Heart left ventricle (tissue), 16 donors: ENCODE measurements around the gene FAM217B. TPM values are rescaled to one million over a fixed set of nuclear protein-coding genes. Genes with fewer than 3 reads are reported as not detected.
A peak's percentile ranks its signal among the peaks of the same experiment; 100 is the strongest.

ENCODE experiments used
- ATAC-seq, 4 donors: fragments of 200-7000 bp; cut with Tn5 transposase; one replicate each; pipeline ENCODE4 v1.9.1; 2020 to 2022; ENCODE audit warnings: moderate library complexity in 4 of 4, mild to moderate bottlenecking in 3 of 4, moderate number of reproducible peaks in 1 of 4
- DNase-seq, 5 donors: peaks; one replicate each; pipeline ENCODE4 v3.0.0-alpha.2; 2020
- H3K27ac ChIP-seq, 12 donors: fragments of 200-600 bp; sonication (generic) in 4 of 12; one replicate each; pipeline versions ENCODE4 v1.5.0 to v1.8.0; 2016 to 2022; ENCODE audit warnings: mild to moderate bottlenecking in 2 of 12
- H3K27me3 ChIP-seq, 9 donors: fragments of 200-600 bp; sonication (generic) in 2 of 9; one replicate each; pipeline versions ENCODE4 v1.5.1 to v1.8.0; 2016 to 2022; ENCODE audit warnings: mild to moderate bottlenecking in 3 of 9
- H3K36me3 ChIP-seq, 9 donors: fragments of 200-600 bp; sonication (generic) in 2 of 9; one replicate each; pipeline versions ENCODE4 v1.5.0 to v1.8.0; 2018 to 2022; ENCODE audit warnings: mild to moderate bottlenecking in 2 of 9
- H3K4me1 ChIP-seq, 12 donors: fragments of 200-600 bp; sonication (generic) in 4 of 12; one replicate each; pipeline versions ENCODE4 v1.5.0 to v1.8.0; 2016 to 2022; ENCODE audit warnings: mild to moderate bottlenecking in 3 of 12
- H3K4me3 ChIP-seq, 12 donors: fragments of 200-600 bp; sonication (generic) in 4 of 12; one replicate each; pipeline versions ENCODE4 v1.5.0 to v1.8.0; 2017 to 2022; ENCODE audit warnings: mild to moderate bottlenecking in 9 of 12, moderate library complexity in 4 of 12
- H3K9me3 ChIP-seq, 12 donors: fragments of 200-600 bp; sonication (generic) in 4 of 12; one replicate each; pipeline versions ENCODE4 v1.5.0 to v1.8.0; 2016 to 2022; ENCODE audit warnings: mild to moderate bottlenecking in 1 of 12
- CTCF ChIP-seq, 12 donors: fragments of 200-600 bp; sonication (generic) in 4 of 12; IDR thresholded peaks; one replicate each; pipeline versions ENCODE4 v1.5.0 to v1.8.0; 2018 to 2022; ENCODE audit warnings: antibody characterized with exemption in 12 of 12, mild to moderate bottlenecking in 5 of 12
- POLR2A ChIP-seq, 2 donors: fragments of 450-650 bp; IDR thresholded peaks; one replicate each; pipeline ENCODE4 v1.6.1; 2017; ENCODE audit warnings: antibody characterized with exemption in 2 of 2, mild to moderate bottlenecking in 2 of 2, moderate library complexity in 2 of 2
- WGBS, 4 donors: extraction: QIAGEN DNeasy Blood & Tissue Kit in 2 of 4; methylation state at CpG; one replicate each; pipeline versions ENCODE4 v1.1.5 to v1.1.7; 2013 to 2018; 5-methylcytosine and 5-hydroxymethylcytosine counted together
- intact Hi-C, 10 donors: fragments of 100-400 bp; cut with DNase I; formaldehyde crosslinking; loops; one replicate each; pipeline versions ENCODE4 v1.11.1 to v1.14.2; 2022
- polyA plus RNA-seq, 2 donors: library from polyadenylated mRNA; stranded (reverse); fragments of 200-250 nt; gene quantifications; one replicate each; pipeline ENCODE4 v1.2.3, GENCODE V29; 2013
- total RNA-seq, 9 donors: library from RNA; depleted of rRNA in 2 of 9; stranded (reverse); fragments of >200 nt in 2 of 9; fragmentation: NEBNext Ultra II Directional in 3 of 9; extraction: Animal tissue kit (Norgen Biotek cat#: 25700) in 3 of 9; gene quantifications; one replicate each; pipeline versions ENCODE4 v1.1.0 to v1.2.4, GENCODE V29; 2016 to 2023
- donor health status: ischemic (EF 13 %, LVEDD 7.1; RV severe dilation, severe dysfunction).
- donor health status: healthy with polysubstance abuse.
- donor health status: DM: no; HTN: yes; CAD: no.
- donor health status: DM: no; HTN: no; CAD: no.
- donor health status: ischemic (EF 25% LVEDD 6.9; RV normal size, moderate dysfunction).
- donor health status: ischemic (EF 25% LVEDD 5.7; RV mildly dilated, moderate dysfunction).
- donor health status: healthy.
- donor health status: DM: yes; HTN: yes; CAD: no.
- donor health status: ischemic (EF 35%, LVEDD 5.7; RV mildly dilated, moderate dysfunction).
- donor health status: nonischemic (EF 11% LVEDD 7.7; RV severe dilation, severe dysfunction).
- donor health status: DM: yes; HTN: yes; CAD: no.
- donor health status: PGD.
- donor health status: ischemic (EF 29% LVEDD 5.4; RV normal size, mild dysfunction).
- donor health status: nonischemic (EF 23%, LVEDD 6.1; RV moderate dilation, normal function).

FAM217B gene
- total and polyA plus RNA-seq, 11 donors = 5.8 to 38.0 (median 24.7) TPM

DNA sequence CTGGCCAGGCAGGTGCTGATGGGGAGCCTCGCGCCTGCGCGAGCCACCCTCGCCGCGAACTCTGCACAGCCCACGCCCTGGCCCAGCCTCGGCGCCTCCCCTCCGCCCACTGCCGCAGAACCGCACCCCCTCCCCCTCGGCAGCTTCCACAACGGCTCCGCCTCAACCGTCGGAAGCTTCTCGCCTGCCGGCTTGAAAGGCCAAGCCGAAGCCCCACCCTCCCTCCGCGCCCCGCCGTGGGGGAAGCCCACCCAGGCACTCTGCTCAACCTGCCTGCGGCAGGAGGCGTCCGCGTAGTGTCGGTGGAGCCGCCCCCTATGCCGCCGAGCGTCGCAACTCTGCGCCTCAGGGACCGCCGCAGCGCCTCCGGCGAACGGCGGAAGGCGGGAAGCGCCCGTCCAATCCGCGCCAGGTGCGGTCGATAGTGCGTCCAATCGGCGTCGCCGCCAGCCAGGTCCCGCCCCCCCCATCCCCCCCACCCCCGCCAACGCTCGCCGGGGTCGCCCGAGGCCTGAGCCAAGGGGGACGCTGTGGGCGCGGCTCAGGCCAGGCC, 6.8 kb upstream of the FAM217B start, which contains the start of gene SYCP2:
TSS of gene SYCP2 (minus strand) at position 342 of the 553 bp plus-strand sequence. CDS start 11,224 bp downstream, outside the sequence.
- DNase-seq (peak; percentile 69 to 84 (median 74)), ATAC-seq (peak; percentile 41 to 84 (median 78))
- Histone ChIP-seq H3K27ac (peak within 1 kb of the TSS; percentile 43 to 91 (median 84)), H3K9me3 (no peaks in the 10 kb centered on the region), H3K27me3 (no peaks in the 10 kb centered on the region), H3K4me1 (peaks cover 0 to 41% (median 28%) of the 10 kb centered on the region in 12 donors), H3K36me3 (peaks cover 0 to 5% (median 0%) of the 10 kb centered on the region in 9 donors), H3K4me3 (peak within 1 kb of the TSS; percentile 66 to 87 (median 76))
- WGBS, 4 donors = 18 to 40% (median 29%) methylated on average over 27 to 65 of the region's 65 CpGs
- intact Hi-C loops = loop anchor here in 1 of 10 donors (10.0 kb wide), 1 partner anchor 149 kb away; no protein-coding TSS in a partner anchor
- TF ChIP-seq POLR2A (IDR thresholded peaks at IDR 0.05) (no peak), CTCF (IDR thresholded peaks at IDR 0.05) (no peak)

DNA sequence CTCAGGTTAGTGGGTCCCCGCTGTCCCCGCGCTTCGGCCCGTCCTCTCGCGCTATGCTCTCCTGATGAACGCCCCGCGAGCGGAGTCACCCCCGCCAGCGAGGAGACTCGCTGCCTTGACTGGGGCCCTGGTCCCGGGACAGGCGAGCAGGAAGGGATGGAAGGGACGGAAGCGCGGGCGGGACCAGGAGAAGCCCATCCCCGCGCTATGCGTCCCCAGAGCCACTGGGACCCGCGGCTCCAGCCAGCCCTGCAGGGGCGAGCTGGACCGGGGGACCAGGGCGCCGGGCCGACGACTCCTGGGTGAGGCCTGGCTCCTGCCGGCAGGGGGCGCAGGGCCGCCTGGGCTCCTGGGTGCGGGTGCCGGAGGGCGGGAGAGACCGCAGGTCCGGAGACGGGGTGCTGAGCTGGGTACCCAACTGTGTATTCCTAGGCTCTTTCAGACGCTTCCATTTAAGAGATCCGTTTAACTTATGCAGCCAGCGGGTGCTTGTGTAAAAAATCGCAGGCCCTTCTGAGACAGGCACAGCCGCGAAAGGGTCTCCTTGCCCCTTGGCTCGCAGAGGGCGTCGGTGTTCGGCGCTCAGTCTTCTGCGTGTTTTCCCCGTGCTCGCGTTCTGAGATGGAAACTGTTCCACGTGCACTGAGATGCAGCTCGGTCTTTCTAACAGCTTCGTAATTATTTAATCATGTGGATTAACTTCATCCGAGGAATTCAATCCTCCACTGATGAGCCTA, 6.2 kb upstream of the FAM217B start:
- no peaks in the 10 kb centered on the region for H3K9me3 ChIP-seq
- peak overlapping the region; percentile 66 to 87 (median 76) for H3K4me3 ChIP-seq
- DNase-seq (peak; percentile 84 to 92 (median 86)), ATAC-seq (peak; percentile 57 to 90 (median 90))
- intact Hi-C loops = loop anchor here in 1 of 10 donors (10.0 kb wide), 1 partner anchor 149 kb away; no protein-coding TSS in a partner anchor
- TF ChIP-seq CTCF (IDR thresholded peaks at IDR 0.05) = peak; percentile 93 to 99 (median 97)
- peak in 1 of 2 donors; percentile 30 for TF ChIP-seq POLR2A (IDR thresholded peaks at IDR 0.05)
- peaks cover 0 to 48% (median 34%) of the 10 kb centered on the region in 12 donors for H3K4me1 ChIP-seq
- no peaks in the 10 kb centered on the region for H3K27me3 ChIP-seq
- WGBS, 4 donors = 1 to 3% (median 2%) methylated on average over 31 to 59 of the region's 59 CpGs
- H3K27ac ChIP-seq = peak overlapping the region; percentile 43 to 91 (median 84)
- peaks cover 0 to 5% (median 0%) of the 10 kb centered on the region in 9 donors for H3K36me3 ChIP-seq

DNA sequence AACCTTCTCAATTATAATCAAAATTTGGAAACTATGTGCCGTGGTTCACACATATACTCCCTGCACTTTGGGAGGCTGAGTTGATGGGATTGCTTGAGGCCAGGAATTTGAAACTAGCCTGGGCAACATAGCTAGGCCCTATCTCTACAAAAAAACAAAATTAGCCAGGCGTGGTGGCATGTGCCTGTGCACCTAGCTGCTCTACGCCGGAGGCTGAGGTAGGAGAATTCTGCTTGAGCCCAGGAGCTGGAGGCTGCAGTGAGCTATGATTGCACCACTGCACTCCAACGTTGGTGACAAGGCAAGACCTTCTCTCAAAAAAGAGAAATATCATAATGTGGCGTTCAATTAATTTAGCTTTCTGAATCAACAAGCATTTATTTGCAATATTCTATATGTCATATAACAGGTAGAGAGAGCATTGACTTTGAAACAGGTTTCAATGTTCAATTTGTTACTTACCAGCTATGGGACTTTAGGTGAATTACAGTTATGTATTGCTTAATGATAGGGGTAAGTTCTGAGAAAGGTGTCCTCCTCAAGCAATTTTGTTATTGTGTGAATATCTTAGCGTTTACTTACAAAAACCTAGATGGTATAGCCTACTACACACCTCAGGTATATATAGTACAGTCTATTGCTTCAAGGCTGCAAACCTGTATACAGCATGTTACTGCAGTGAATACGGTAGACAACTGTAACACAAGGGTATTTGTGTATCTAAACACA, 4.6 kb upstream of the FAM217B start:
- TF ChIP-seq CTCF (IDR thresholded peaks at IDR 0.05) (no peak), POLR2A (IDR thresholded peaks at IDR 0.05) (no peak)
- H3K36me3 ChIP-seq = peaks cover 0 to 5% (median 0%) of the 10 kb centered on the region in 9 donors
- 78 to 86% (median 83%) methylated on average over 8 of the region's 8 CpGs for WGBS, 4 donors
- DNase-seq (no peak), ATAC-seq (no peak)
- no peaks in the 10 kb centered on the region for H3K27me3 ChIP-seq
- H3K9me3 ChIP-seq = no peaks in the 10 kb centered on the region
- H3K27ac ChIP-seq = peak overlapping the region in 4 of 12 donors; percentile 90 to 99 (median 94)
- peaks cover 0 to 55% (median 38%) of the 10 kb centered on the region in 12 donors for H3K4me1 ChIP-seq
- peak overlapping the region in 2 of 12 donors; percentile 15 to 90 for H3K4me3 ChIP-seq
- intact Hi-C loops = loop anchor here in 1 of 10 donors (10.0 kb wide), 1 partner anchor 151 kb away; no protein-coding TSS in a partner anchor
